Mesothelial cell of epicardium (in vitro differentiated cells): Measurements from ENCODE around the gene APBB1IP. TPM values are rescaled to one million over a fixed set of nuclear protein-coding genes. Genes with fewer than 3 reads are reported as not detected.
A peak's percentile ranks its signal among the peaks of the same experiment; 100 is the strongest.

ENCODE experiments used
- DNase-seq, 2 experiments: peaks; one replicate each; pipeline ENCODE4 v3.0.0; 2021; ENCODE audit warnings: low spot score in 2 of 2; ENCODE audit not compliant: unreplicated experiment in 2 of 2
- H3K27ac Mint-ChIP-seq: 2 replicates; pipeline ENCODE4 v1.8.0; 2021; ENCODE audit warnings: mixed read lengths
- H3K27me3 Mint-ChIP-seq: 2 replicates; pipeline ENCODE4 v1.8.0; 2021; ENCODE audit warnings: low read depth, mixed read lengths
- H3K36me3 Mint-ChIP-seq: 2 replicates; pipeline ENCODE4 v1.8.0; 2021; ENCODE audit warnings: mixed read lengths
- H3K4me1 Mint-ChIP-seq: 2 replicates; pipeline ENCODE4 v1.8.0; 2021; ENCODE audit warnings: mixed read lengths
- H3K4me3 Mint-ChIP-seq: 2 replicates; pipeline ENCODE4 v1.8.0; 2021; ENCODE audit warnings: mild to moderate bottlenecking, moderate library complexity, mixed read lengths
- H3K9me3 Mint-ChIP-seq: 2 replicates; pipeline ENCODE4 v1.8.0; 2021; ENCODE audit warnings: mixed read lengths
- CTCF ChIP-seq: fragments of 200-600 bp; sonication (generic); IDR thresholded peaks from one replicate; pipeline ENCODE4 v1.5.0; 2021; ENCODE audit warnings: antibody characterized with exemption; ENCODE audit not compliant: unreplicated experiment
- total RNA-seq: library from RNA; stranded (reverse); gene quantifications from 3 replicates; pipeline ENCODE4 v1.2.1, GENCODE V29; 2021

APBB1IP gene
- total RNA-seq, 1 donor from 2014 or later, result 0.22 TPM

DNA sequence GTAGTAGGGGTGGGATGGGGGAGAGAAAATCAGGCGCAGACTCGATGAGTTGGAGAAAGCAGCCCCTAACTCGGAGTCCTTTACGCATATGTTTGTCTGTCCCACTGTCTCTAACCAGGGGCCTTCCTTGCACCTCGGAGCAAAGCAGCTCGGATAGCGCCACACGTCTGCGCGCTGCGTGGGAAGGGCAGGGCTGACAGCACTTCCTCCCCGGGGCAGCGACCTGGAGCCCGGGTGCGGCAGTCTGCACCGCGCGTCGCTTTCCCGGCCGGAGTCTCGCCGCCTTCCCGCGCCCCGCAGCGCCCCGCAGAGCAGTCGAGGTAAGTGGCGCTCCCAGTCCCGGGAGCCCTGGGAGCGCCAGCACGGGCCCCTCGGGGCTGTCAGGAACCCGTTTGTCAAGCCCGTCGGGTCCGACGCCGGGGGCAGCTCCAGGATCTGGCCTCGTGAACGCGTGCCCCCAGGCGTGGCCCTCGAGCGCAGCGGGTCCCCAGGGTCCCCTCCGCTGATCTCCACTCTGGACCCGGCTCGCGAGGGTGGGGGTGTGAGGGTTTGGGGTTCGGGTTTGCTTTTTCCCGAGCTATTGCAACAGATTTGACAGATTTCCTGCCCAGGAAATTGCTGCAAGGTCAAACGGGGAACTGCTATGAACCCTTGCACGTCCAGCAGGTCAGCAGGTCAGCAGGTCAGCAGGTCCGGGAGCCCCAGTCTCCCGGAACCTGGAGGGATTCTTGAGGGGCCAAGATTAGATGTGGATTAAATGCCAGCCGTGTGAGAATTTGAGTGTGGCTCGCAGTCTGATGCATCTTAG lies 597 bp downstream of the APBB1IP start:
- no peak for TF ChIP-seq CTCF
- no peaks in the 10 kb centered on the region for H3K36me3 Mint-ChIP-seq
- DNase-seq, result peak; percentile 19 to 41

GRCh38 chr10:26439406-26440087 lies 1.4 kb downstream of the APBB1IP start:
- Mint-ChIP-seq H3K27ac (no peak overlapping the region), H3K4me3 (peak overlapping the region; percentile 35), H3K4me1 (peaks cover 3% of the 10 kb centered on the region), H3K36me3 (no peaks in the 10 kb centered on the region), H3K27me3 (peaks cover 34% of the 10 kb centered on the region), H3K9me3 (no peaks in the 10 kb centered on the region)
- TF ChIP-seq CTCF, result no peak
- DNase-seq, result no peak

More for the DNA sequence above, 597 bp downstream of the APBB1IP start:
- Mint-ChIP-seq H3K27me3 (peaks cover 34% of the 10 kb centered on the region), H3K4me3 (peak overlapping the region; percentile 35), H3K27ac (no peak overlapping the region), H3K4me1 (peaks cover 3% of the 10 kb centered on the region), H3K9me3 (no peaks in the 10 kb centered on the region)

GRCh38 chr10:26440088-26440470 lies 1.9 kb downstream of the APBB1IP start:
- Mint-ChIP-seq H3K27me3 (peaks cover 34% of the 10 kb centered on the region), H3K36me3 (no peaks in the 10 kb centered on the region), H3K4me1 (peaks cover 3% of the 10 kb centered on the region), H3K9me3 (no peaks in the 10 kb centered on the region), H3K4me3 (no peak overlapping the region), H3K27ac (no peak overlapping the region)
- TF ChIP-seq CTCF, result no peak
- DNase-seq, result no peak

- Mint-ChIP-seq H3K27ac (no peak overlapping the region), H3K36me3 (no peaks in the 10 kb centered on the region), H3K9me3 (no peaks in the 10 kb centered on the region), H3K4me1 (peaks cover 3% of the 10 kb centered on the region), H3K27me3 (peaks cover 27% of the 10 kb centered on the region), H3K4me3 (no peak overlapping the region)
- no peak for DNase-seq
- no peak for TF ChIP-seq CTCF
Measured at GRCh38 chr10:26441491-26442214, 3.5 kb downstream of the APBB1IP start.

- H3K9me3 Mint-ChIP-seq, result no peaks in the 10 kb centered on the region
- DNase-seq, result no peak
- H3K4me3 Mint-ChIP-seq, result no peak overlapping the region
- H3K36me3 Mint-ChIP-seq, result no peaks in the 10 kb centered on the region
- no peak overlapping the region for H3K27ac Mint-ChIP-seq
- no peaks in the 10 kb centered on the region for H3K27me3 Mint-ChIP-seq
- H3K4me1 Mint-ChIP-seq, result no peaks in the 10 kb centered on the region
- no peak for TF ChIP-seq CTCF
Measured at GRCh38 chr10:26445411-26446031, 7.4 kb downstream of the APBB1IP start.
